ENCODE results near the gene WIZ. TPM values are rescaled to one million over a fixed set of nuclear protein-coding genes. Genes with fewer than 3 reads are reported as not detected.

The WIZ gene
- total and polyA plus RNA-seq, 4 donors: 8.0 to 41.4 (median 30.7) TPM

DNA sequence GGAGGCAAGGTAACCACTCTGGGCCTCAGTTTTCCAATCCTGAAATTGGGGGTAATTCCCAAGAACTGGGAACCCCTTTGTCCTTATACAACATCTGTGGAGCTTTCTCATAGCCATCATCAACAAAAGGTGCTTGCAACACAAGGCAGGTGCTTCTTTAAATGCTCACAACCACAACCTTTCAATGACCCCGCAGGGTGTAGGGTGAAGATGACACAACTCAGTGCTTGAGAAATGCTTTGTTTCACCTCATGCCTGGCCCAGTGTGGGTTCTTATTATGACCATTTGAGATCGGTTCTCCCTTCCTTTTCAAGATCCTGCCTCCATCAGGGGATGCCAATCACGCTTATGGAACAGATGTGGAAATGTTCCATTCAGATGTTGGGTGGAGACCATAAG, 8.4 kb downstream of the WIZ start:
- Histone ChIP-seq H3K36me3 (ENCODE audit: control insufficient read depth in 1 of 2, insufficient read depth in 2 of 2, low read length in 1 of 2) (no peaks in the 10 kb centered on the region), H3K27me3 (ENCODE audit: control insufficient read depth in 1 of 2, insufficient read depth in 2 of 2, low read length in 1 of 2) (no peaks in the 10 kb centered on the region), H3K9me3 (ENCODE audit: control insufficient read depth, low read length) (no peaks in the 10 kb centered on the region), H3K4me1 (ENCODE audit: control insufficient read depth in 1 of 2, insufficient read depth in 2 of 2, low read length in 2 of 2) (peaks cover 0 to 1% of the 10 kb centered on the region in 2 donors), H3K27ac (ENCODE audit: low read depth in 1 of 2, low read length in 2 of 2) (no peak overlapping the region), H3K4me3 (ENCODE audit: low read length in 2 of 2) (no peak overlapping the region)
- intact Hi-C loops (cut with DNase I): loop anchor here in 1 of 2 donors (5.0 kb wide), 1 partner anchor 846 kb away; no protein-coding TSS in a partner anchor
- WGBS, 2 donors: 97 to 100% methylated on average over 3 of the region's 3 CpGs
- no peak for ATAC-seq (ENCODE audit: low FRiP score)
- DNase-seq: no peak

DNA sequence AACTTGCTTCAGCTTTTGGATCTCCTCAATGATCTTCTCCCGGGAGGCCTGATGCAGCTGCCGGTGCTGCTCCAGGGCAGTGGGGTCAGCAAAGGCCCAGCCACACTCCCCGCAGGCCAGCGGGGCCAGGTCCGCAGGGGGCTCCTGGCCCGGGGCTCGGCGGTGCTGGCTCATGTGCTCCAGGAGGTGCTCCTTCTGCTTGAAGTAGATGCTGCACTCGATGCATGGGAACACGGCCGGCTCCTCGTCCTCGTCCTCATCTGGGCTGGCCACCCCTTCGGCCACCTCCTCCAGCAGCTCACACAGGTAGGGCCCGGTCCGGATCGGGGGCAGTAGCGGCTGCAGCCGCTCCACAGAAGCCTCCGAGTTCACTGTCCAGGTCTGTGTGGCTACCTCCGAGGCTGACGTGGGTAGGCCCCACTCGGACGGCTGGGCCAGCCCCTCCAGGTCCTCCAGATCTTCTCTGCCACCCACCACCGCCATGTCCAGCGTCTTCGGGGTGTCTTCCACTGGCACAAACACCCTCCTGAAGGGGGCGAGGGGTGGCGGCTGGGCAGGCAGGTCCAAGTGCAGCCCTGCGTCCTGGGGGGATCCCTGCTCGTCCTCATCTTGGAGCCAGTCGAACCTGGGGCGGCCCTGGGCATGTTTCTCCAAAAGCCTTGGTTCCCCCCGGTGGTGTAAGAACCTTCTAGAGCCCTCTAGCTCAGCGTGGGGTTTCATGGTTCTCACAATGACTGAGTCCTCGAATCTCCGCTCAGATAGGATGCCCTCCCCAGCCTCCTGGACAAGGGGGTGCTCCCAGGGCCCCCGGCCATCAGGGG, 9.7 kb downstream of the WIZ start:
- H3K27me3 ChIP-seq (ENCODE audit: control insufficient read depth in 1 of 2, insufficient read depth in 2 of 2, low read length in 1 of 2): no peaks in the 10 kb centered on the region
- WGBS, 2 donors: 72 to 74% methylated on average over 38 of the region's 38 CpGs
- H3K36me3 ChIP-seq (ENCODE audit: control insufficient read depth in 1 of 2, insufficient read depth in 2 of 2, low read length in 1 of 2): no peaks in the 10 kb centered on the region
- intact Hi-C loops (cut with DNase I): loop anchor here in 1 of 2 donors (5.0 kb wide), 2 partner anchors 263 to 847 kb away; no protein-coding TSS in a partner anchor
- H3K27ac ChIP-seq (ENCODE audit: low read depth in 1 of 2, low read length in 2 of 2): no peak overlapping the region
- no peak overlapping the region for H3K4me3 ChIP-seq (ENCODE audit: low read length in 2 of 2)
- H3K9me3 ChIP-seq (ENCODE audit: control insufficient read depth, low read length): no peaks in the 10 kb centered on the region
- ATAC-seq (ENCODE audit: low FRiP score): no peak
- peak in 1 of 2 donors; percentile 46 for DNase-seq
- no peaks in the 10 kb centered on the region for H3K4me1 ChIP-seq (ENCODE audit: control insufficient read depth in 1 of 2, insufficient read depth in 2 of 2, low read length in 2 of 2)

- 26 to 28% methylated on average over 25 of the region's 25 CpGs for WGBS, 2 donors
- intact Hi-C loops (cut with DNase I): loop anchor here in 1 of 2 donors (5.0 kb wide), 1 partner anchor 262 kb away; no protein-coding TSS in a partner anchor
- DNase-seq (no peak), ATAC-seq (ENCODE audit: low FRiP score) (no peak)
- H3K27me3 ChIP-seq (ENCODE audit: control insufficient read depth in 1 of 2, insufficient read depth in 2 of 2, low read length in 1 of 2): no peaks in the 10 kb centered on the region
- H3K27ac ChIP-seq (ENCODE audit: low read depth in 1 of 2, low read length in 2 of 2): no peak overlapping the region
- H3K4me1 ChIP-seq (ENCODE audit: control insufficient read depth in 1 of 2, insufficient read depth in 2 of 2, low read length in 2 of 2): no peaks in the 10 kb centered on the region
- H3K4me3 ChIP-seq (ENCODE audit: low read length in 2 of 2): no peak overlapping the region
- H3K9me3 ChIP-seq (ENCODE audit: control insufficient read depth, low read length): no peaks in the 10 kb centered on the region
- H3K36me3 ChIP-seq (ENCODE audit: control insufficient read depth in 1 of 2, insufficient read depth in 2 of 2, low read length in 1 of 2): no peaks in the 10 kb centered on the region
Observed at GRCh38 chr19:15439078-15439799, 10.5 kb downstream of the WIZ start.

DNA sequence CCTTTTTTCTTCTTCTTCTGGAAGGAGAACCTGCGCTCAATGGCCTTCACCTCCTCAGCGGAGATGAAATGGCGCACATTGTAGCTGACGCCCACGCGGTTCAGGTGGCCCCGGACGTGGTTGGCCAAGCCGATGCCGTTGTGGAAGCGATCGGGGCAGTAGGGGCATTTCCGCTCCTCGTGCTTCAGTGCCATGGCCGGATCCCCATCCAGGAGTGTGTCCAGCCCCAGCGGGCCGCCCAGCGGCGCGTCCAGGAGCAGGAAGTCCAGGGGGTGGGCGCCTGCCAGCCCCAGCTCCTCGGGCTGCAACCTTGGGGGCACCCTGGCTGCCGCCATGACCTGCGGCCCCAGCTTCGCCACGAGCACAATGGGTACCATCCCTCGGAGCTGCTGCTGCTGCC, 11.2 kb downstream of the WIZ start:
- Histone ChIP-seq H3K36me3 (ENCODE audit: control insufficient read depth in 1 of 2, insufficient read depth in 2 of 2, low read length in 1 of 2) (no peaks in the 10 kb centered on the region), H3K27me3 (ENCODE audit: control insufficient read depth in 1 of 2, insufficient read depth in 2 of 2, low read length in 1 of 2) (no peaks in the 10 kb centered on the region), H3K9me3 (ENCODE audit: control insufficient read depth, low read length) (no peaks in the 10 kb centered on the region), H3K27ac (ENCODE audit: low read depth in 1 of 2, low read length in 2 of 2) (peak overlapping the region in 1 of 2 donors; percentile 59), H3K4me3 (ENCODE audit: low read length in 2 of 2) (no peak overlapping the region), H3K4me1 (ENCODE audit: control insufficient read depth in 1 of 2, insufficient read depth in 2 of 2, low read length in 2 of 2) (no peaks in the 10 kb centered on the region)
- DNase-seq (no peak), ATAC-seq (ENCODE audit: low FRiP score) (no peak)
- intact Hi-C loops (cut with DNase I): loop anchor here in 1 of 2 donors (5.0 kb wide), 1 partner anchor 261 kb away; no protein-coding TSS in a partner anchor
- 84 to 90% methylated on average over 26 to 27 of the region's 27 CpGs for WGBS, 2 donors

GRCh38 chr19:15438124-15438496, 11.6 kb downstream of the WIZ start:
- intact Hi-C loops (cut with DNase I): loop anchor here in 1 of 2 donors (5.0 kb wide), 1 partner anchor 261 kb away; no protein-coding TSS in a partner anchor
- no peak for ATAC-seq (ENCODE audit: low FRiP score)
- 28 to 47% methylated on average over 2 of the region's 2 CpGs for WGBS, 2 donors
- no peak for DNase-seq
- H3K4me1 ChIP-seq (ENCODE audit: control insufficient read depth in 1 of 2, insufficient read depth in 2 of 2, low read length in 2 of 2): no peaks in the 10 kb centered on the region
- no peaks in the 10 kb centered on the region for H3K36me3 ChIP-seq (ENCODE audit: control insufficient read depth in 1 of 2, insufficient read depth in 2 of 2, low read length in 1 of 2)
- peak overlapping the region in 1 of 2 donors; percentile 59 for H3K27ac ChIP-seq (ENCODE audit: low read depth in 1 of 2, low read length in 2 of 2)
- no peaks in the 10 kb centered on the region for H3K27me3 ChIP-seq (ENCODE audit: control insufficient read depth in 1 of 2, insufficient read depth in 2 of 2, low read length in 1 of 2)
- H3K9me3 ChIP-seq (ENCODE audit: control insufficient read depth, low read length): no peaks in the 10 kb centered on the region
- H3K4me3 ChIP-seq (ENCODE audit: low read length in 2 of 2): no peak overlapping the region

GRCh38 chr19:15437355-15438123, 12.2 kb downstream of the WIZ start:
- Histone ChIP-seq H3K27me3 (ENCODE audit: control insufficient read depth in 1 of 2, insufficient read depth in 2 of 2, low read length in 1 of 2) (no peaks in the 10 kb centered on the region), H3K4me1 (ENCODE audit: control insufficient read depth in 1 of 2, insufficient read depth in 2 of 2, low read length in 2 of 2) (no peaks in the 10 kb centered on the region), H3K4me3 (ENCODE audit: low read length in 2 of 2) (no peak overlapping the region), H3K9me3 (ENCODE audit: control insufficient read depth, low read length) (no peaks in the 10 kb centered on the region), H3K27ac (ENCODE audit: low read depth in 1 of 2, low read length in 2 of 2) (peak overlapping the region in 1 of 2 donors; percentile 59), H3K36me3 (ENCODE audit: control insufficient read depth in 1 of 2, insufficient read depth in 2 of 2, low read length in 1 of 2) (no peaks in the 10 kb centered on the region)
- DNase-seq (peak in 1 of 2 donors; percentile 61), ATAC-seq (ENCODE audit: low FRiP score) (peak; percentile 24)
- intact Hi-C loops (cut with DNase I): loop anchor here in 1 of 2 donors (5.0 kb wide), 1 partner anchor 260 kb away; no protein-coding TSS in a partner anchor
- WGBS, 2 donors: 29 to 32% methylated on average over 10 of the region's 10 CpGs

GRCh38 chr19:15436826-15437110, 13.0 kb downstream of the WIZ start:
- no peaks in the 10 kb centered on the region for H3K4me1 ChIP-seq (ENCODE audit: control insufficient read depth in 1 of 2, insufficient read depth in 2 of 2, low read length in 2 of 2)
- no peaks in the 10 kb centered on the region for H3K36me3 ChIP-seq (ENCODE audit: control insufficient read depth in 1 of 2, insufficient read depth in 2 of 2, low read length in 1 of 2)
- no peak for ATAC-seq (ENCODE audit: low FRiP score)
- 82 to 86% methylated on average over 15 of the region's 15 CpGs for WGBS, 2 donors
- DNase-seq: no peak
- H3K27me3 ChIP-seq (ENCODE audit: control insufficient read depth in 1 of 2, insufficient read depth in 2 of 2, low read length in 1 of 2): no peaks in the 10 kb centered on the region
- H3K27ac ChIP-seq (ENCODE audit: low read depth in 1 of 2, low read length in 2 of 2): peak overlapping the region in 1 of 2 donors; percentile 34
- H3K9me3 ChIP-seq (ENCODE audit: control insufficient read depth, low read length): no peaks in the 10 kb centered on the region
- intact Hi-C loops (cut with DNase I): loop anchor here in 1 of 2 donors (5.0 kb wide), 1 partner anchor 259 kb away; no protein-coding TSS in a partner anchor
- no peak overlapping the region for H3K4me3 ChIP-seq (ENCODE audit: low read length in 2 of 2)

Data from aorta (tissue), 5 donors.